Measurements from ENCODE around the gene TBXAS1.

TBXAS1 gene

GRCh38 chr7:139949629-139950028, 120.6 kb downstream of the TBXAS1 start:
- DNase-seq = no peak

GRCh38 chr7:139950881-139951525, 121.9 kb downstream of the TBXAS1 start:
- no peak for DNase-seq

GRCh38 chr7:139953229-139953628, 124.2 kb downstream of the TBXAS1 start:
- DNase-seq = no peak

GRCh38 chr7:139955109-139955820, 126.2 kb downstream of the TBXAS1 start:
- no peak for DNase-seq

- DNase-seq = no peak
These were observed 129.7 kb downstream of the TBXAS1 start for GRCh38 chr7:139958599-139959284.

DNA sequence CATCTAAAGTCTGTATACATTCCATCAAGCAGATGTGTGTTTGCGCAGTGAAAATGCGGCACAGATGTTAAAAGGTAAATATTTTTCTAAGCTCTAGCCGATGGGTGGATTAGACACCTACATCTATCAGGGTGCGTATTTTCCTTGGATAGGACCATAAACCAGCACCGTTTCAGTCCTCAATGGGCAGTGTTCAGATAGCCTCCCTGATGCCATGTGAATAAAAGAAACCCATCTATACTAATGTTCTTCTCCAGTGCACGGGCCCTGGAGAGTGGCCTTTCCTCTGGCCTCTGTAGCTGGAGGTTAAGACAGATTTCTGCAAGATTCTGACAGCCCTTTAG, 130.2 kb downstream of the TBXAS1 start:
- no peak for DNase-seq

DNA sequence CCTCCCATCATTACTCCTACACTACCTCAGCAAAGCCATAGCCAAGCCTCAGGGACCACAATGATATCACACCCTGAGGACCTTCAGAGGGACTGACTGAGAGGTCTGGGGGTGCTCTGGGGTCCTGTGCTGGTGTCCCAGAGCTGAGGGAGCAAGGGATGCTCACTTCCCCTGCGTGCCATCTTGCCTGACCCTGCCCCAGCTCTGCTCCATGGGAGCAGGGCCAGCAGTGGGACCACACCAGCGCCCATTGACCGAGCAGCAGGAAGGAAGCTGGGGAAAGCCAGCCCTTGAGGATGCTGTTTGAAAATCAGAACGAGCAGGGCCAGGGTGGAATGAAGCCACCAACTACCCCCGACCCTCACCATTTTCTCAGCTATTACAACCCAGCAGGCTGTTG, 130.7 kb downstream of the TBXAS1 start:
- DNase-seq = no peak

DNA sequence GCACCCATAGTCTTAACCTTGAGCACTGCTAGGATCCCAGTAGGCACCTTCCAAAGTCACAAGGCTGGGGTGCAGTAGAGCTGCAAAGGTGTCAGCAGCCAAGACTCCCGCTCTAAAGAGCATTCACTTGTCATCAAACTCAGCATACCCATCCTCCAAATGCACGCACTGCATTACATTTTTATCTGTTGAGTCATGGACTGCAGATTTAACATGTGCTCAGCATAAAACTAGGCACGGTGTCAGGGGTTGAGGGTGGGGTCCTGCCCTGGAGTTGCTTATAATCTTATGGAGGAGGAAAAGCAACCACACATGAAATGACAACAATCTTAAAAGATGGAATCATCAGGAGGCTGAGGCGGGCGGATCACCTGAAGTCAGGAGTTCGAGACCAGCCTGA, 131.1 kb downstream of the TBXAS1 start:
- no peak for DNase-seq

DNA sequence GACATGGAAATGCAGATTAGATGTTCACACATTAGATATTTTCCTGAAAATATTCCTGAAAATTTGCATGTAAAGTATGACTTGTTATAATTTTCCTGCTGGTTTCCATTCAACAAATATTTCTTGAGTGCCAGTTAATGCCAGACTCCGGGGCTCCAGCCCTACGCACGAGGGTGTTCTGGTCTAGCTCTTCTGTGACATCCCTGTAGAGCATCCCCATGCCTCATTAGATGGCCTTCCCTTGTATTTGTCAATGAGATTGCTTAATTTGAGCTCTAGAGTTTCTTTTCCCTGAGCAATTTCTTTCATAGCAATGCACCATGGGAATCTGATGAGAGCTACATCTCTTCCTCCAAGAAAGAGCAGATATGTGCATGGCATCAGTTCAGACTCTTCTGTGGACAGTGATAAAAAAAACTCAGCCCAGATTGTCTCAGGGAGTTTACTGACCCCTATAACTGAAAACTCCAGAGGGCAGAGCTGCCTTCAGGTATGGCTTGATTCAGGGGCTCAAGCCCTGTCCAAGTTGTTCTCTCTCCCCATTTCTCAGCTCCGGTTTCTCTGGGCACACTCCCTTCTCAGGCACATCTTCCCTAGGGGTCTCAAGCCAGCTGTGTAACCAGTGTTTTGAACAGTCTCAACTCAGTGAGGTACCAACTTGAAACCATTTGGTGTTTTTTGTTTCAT, 137.0 kb downstream of the TBXAS1 start:
- DNase-seq = no peak

DNA sequence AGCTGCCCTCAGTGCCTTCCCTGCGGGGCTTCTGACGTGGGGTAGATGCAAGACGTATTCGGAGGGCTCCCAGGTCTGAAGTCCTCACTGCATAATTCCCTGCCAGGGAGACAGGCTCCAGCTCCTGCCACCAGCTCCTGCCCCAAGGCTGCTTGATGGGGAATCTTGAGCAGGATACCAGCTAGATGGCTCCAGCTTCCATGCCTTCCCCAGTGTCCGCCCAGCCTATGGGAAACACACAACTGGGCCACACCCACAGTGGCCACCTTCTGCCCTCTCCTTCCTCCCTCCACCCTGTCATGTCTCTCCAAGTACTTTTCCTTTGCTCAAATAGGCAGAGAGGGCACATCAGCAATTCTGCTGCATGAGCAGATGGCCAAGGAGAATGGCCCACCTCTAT, 137.9 kb downstream of the TBXAS1 start:
- no peak for DNase-seq

GRCh38 chr7:139968931-139969330, 139.9 kb downstream of the TBXAS1 start:
- no peak for DNase-seq

DNA sequence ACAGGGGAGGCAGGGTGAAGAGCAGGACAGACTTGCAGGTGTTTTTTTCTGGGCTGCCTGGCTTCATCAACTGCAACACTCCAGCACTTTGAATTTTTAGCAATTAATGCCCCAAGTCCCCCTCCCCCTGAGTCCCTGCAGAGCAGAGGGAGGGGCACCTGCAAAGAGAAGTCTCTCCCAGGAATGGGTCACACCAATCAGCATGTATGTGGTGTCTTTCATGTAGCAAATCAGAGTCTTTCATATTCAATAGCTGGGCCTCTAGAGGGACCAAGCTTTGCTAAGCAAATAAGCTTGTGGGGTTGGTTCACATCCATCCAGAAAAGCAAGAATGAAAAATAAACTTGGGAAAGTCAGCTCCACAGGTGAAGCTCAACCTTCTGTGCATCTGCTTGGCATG, 143.0 kb downstream of the TBXAS1 start:
- no peak for DNase-seq

- DNase-seq = no peak
These were observed 144.3 kb downstream of the TBXAS1 start for GRCh38 chr7:139973101-139974050.

- no peak for DNase-seq
These were observed 145.2 kb downstream of the TBXAS1 start for GRCh38 chr7:139974179-139974811.

- no peak for DNase-seq
These were observed 147.2 kb downstream of the TBXAS1 start for GRCh38 chr7:139976055-139976837.

DNA sequence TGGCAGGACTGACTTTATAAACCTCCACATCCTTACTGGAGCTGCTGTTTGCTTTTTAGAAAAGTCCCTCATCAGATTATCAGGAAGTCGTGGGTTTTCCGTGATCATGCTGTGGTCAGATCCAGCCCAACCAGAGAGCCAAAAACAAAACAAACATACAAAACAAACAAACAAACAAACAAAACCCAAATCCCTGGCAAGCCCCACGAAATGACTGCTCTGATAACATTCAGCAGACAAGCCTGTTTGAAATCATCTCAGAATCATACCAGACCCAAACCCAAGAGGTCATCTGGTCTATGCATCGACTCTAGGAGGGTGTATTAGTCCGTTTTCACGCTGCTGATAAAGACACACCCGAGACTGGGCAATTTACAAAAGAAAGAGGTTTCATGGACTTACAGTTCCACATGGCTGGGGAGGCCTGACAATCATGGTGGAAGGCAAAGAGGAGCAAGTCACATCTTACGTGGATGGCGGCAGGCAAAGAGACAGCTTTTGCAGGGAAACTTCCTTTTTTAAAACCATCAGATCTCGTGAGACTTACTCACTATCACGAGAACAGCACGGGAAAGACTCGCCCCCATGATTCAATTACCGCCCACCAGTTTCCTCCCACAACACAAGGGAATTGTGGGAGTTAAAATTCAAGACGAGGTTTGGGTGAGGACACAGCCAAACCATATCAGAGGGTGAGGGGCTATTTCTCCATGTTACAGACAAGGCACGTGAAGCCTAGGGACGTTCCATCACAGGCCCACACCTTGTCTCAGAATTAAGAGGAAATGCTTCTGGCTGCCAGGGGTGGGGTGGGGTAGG, 148.0 kb downstream of the TBXAS1 start:
- DNase-seq = peak in 1 of 5 experiments; percentile 10

DNA sequence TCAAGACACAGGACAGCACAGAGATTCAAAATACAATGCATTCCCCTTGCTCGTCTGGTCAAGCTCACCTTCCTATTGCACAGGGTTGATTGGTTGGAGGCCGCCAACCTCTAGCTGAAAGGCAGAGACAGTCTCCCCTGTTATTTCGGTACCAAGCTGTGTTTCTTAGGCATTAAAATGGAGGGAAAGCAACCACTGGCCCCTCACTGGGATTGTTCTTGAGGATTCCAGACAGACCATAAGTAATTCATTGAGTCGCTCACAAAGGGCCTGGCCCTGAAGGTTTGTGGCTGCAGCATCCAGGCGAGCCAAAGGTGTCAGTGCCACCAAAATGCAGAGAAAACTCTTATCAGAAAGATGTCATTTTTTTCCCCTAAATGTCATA, 152.4 kb downstream of the TBXAS1 start:
- no peak for DNase-seq

DNA sequence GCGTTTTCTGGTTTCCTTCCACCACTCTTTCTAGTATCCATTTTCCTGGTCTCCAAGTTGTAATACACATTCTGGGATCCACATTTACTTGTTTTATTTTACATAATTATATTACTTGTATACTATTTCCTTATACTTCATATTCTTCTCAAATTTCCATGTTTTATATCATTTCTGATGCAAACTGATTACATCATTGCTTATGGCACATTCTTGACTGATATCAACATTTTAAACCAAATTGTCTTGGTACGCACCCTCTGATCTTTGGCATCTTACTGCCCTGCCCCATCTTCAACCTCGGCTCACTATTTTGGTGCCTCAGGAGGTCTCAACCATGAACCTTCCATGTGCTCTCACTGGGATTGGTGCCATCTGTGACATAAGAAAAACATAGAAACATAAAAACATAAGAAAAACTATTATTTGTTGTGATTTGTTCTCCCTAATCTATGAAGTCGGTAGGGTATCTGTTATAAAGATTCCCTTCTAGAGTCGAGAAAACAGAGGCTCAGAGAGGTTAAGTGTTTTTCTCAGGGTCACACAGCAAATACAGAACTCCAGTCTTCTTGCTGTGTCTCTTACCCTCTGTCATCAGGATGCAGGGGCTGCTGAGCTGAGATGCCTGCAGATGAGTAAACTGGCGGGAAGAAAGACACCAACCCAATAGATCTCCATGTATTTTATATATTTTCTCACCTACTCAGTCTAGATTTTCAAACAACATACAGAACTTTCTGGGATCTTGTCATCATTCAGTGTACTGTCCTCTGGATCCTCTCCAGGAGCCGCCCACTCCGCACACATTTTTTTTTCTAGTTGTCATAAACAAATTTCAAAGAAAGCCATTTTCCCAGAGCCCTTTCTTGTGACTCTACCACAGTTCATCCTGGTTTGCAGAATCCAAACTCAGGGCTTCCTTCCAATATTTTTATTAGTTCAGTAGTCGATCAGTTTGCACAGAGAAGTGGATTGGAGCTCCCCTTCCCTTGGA, 154.2 kb downstream of the TBXAS1 start:
- no peak for DNase-seq
